HL-60 (cell line): ENCODE results near the gene GADD45G.

Experiments
- DNase-seq, 2 experiments: peaks; one replicate each; pipeline ENCODE4 v3.0.0-alpha.2; 2010 to 2020; ENCODE audit warnings: low read depth in 1 of 2, low spot score in 1 of 2
- H3K27ac ChIP-seq: fragments of 250-450 bp; sonication (Bioruptor Pico); replicated peaks from 2 replicates; pipeline ENCODE4 v1.5.1; 2020; ENCODE audit warnings: mild to moderate bottlenecking, moderate library complexity
- H3K27me3 ChIP-seq: fragments of 250-450 bp; sonication (Bioruptor Pico); 2 replicates; pipeline ENCODE4 v1.5.1; 2021; ENCODE audit warnings: mild to moderate bottlenecking, moderate library complexity; ENCODE audit not compliant: insufficient read depth, poor library complexity, severe bottlenecking
- H3K4me3 ChIP-seq: replicated peaks from 2 replicates; pipeline ENCODE4 v1.5.1; 2011; ENCODE audit warnings: mild to moderate bottlenecking, control low read depth, low read length; ENCODE audit not compliant: insufficient read depth
- CTCF ChIP-seq: IDR thresholded peaks from one replicate; pipeline ENCODE4 v1.5.1; 2011; ENCODE audit warnings: low read length, control low read depth, inconsistent platforms; ENCODE audit not compliant: insufficient read depth
- GABPA ChIP-seq: IDR thresholded peaks from 2 replicates; pipeline ENCODE4 v1.6.1; 2012; ENCODE audit warnings: low read depth
- POLR2AphosphoS5 ChIP-seq: IDR thresholded peaks from 2 replicates; pipeline ENCODE4 v1.6.1; 2012; ENCODE audit warnings: low read depth
- REST ChIP-seq: IDR thresholded peaks from 2 replicates; pipeline ENCODE4 v1.6.1; 2012; ENCODE audit warnings: low read depth; ENCODE audit not compliant: insufficient replicate concordance
- SPI1 ChIP-seq: IDR thresholded peaks from 2 replicates; pipeline ENCODE4 v1.6.1; 2012; ENCODE audit warnings: low read depth, mild to moderate bottlenecking, borderline replicate concordance

Gene GADD45G

GRCh38 chr9:89631384-89631783 is 26.6 kb downstream of the GADD45G start:
- H3K4me3 ChIP-seq: no peak overlapping the region
- H3K27me3 ChIP-seq: no peaks in the 10 kb centered on the region
- DNase-seq: no peak
- H3K27ac ChIP-seq: no peak overlapping the region
- TF ChIP-seq SPI1 (no peak), REST (no peak), CTCF (no peak), POLR2AphosphoS5 (no peak), GABPA (no peak)

- no peak overlapping the region for H3K27ac ChIP-seq
- no peaks in the 10 kb centered on the region for H3K27me3 ChIP-seq
- DNase-seq: no peak
- TF ChIP-seq POLR2AphosphoS5 (no peak), GABPA (no peak), REST (no peak), SPI1 (no peak), CTCF (no peak)
- H3K4me3 ChIP-seq: no peak overlapping the region
Measured at GRCh38 chr9:89632192-89632733, 27.5 kb downstream of the GADD45G start.

GRCh38 chr9:89632736-89633135 is 27.9 kb downstream of the GADD45G start:
- Histone ChIP-seq H3K4me3 (no peak overlapping the region), H3K27me3 (no peaks in the 10 kb centered on the region), H3K27ac (no peak overlapping the region)
- TF ChIP-seq CTCF (no peak), GABPA (no peak)
- DNase-seq: no peak

GRCh38 chr9:89633404-89633803 is 28.6 kb downstream of the GADD45G start:
- H3K27ac ChIP-seq: no peak overlapping the region
- H3K4me3 ChIP-seq: no peak overlapping the region
- DNase-seq: no peak
- no peaks in the 10 kb centered on the region for H3K27me3 ChIP-seq
- no peak for TF ChIP-seq POLR2AphosphoS5
